Activated CD8-positive, alpha-beta memory T cell treated with anti-CD3 and anti-CD28 coated beads, Interleukin-2, amount 50 U/mL, for 24 hours (primary cell): ENCODE measurements around the gene LIMS4.
"Not testable (repeated sequence)": the region's sequence is repeated elsewhere in the genome, so short reads cannot be mapped to it uniquely, and the experiment has no call there.

ENCODE experiments used
- DNase-seq: peaks from one replicate; pipeline ENCODE4 v3.0.0-alpha.2; 2020; ENCODE audit errors: extremely low read depth

LIMS4 gene, protein sequence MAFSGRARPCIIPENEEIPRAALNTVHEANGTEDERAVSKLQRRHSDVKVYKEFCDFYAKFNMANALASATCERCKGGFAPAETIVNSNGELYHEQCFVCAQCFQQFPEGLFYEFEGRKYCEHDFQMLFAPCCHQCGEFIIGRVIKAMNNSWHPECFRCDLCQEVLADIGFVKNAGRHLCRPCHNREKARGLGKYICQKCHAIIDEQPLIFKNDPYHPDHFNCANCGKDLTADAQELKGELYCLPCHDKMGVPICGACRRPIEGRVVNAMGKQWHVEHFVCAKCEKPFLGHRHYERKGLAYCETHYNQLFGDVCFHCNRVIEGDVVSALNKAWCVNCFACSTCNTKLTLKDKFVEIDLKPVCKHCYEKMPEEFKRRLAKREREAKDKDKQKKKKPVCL

GRCh38 chr2:110472171-110473058 is at the start of gene LIMS4:
Gene LIMS4, minus strand, starts transcription at chr2:110472816. Its CDS starts 38 bp downstream, at chr2:110472778.
- DNase-seq, result not testable (repeated sequence)

DNA sequence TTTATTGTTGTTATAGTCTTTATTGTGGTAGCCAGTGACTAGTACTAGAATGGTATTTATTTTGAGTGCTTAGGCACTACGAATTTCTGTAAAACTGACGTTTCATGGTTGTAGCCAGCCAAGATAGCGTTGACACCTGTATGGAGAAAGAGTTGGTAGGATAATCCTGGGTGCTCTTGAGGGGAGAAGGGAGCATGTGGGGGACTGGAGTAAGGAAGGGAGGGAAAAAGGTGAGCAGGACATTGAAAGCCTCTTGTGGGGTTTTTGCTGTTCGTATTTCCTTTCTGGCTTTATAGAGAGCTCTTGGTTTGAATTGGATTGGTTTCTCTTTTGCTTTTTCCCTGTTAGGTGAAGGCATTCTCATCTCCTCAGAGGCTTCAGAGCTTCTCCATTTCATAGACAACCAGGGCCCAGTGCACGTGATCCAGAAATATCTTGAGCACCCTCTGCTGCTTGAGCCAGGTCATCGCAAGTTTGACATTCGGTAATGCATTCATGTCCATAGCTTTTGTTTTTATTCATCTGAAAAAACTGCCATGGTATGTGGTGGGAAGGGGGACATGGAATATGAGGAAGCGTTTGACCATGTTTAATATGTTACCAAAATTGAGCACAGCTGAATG is 27.2 kb upstream of the LIMS4 start:
- not testable (repeated sequence) for DNase-seq

GRCh38 chr2:110496027-110496426 is 23.4 kb upstream of the LIMS4 start:
- not testable (repeated sequence) for DNase-seq

DNA sequence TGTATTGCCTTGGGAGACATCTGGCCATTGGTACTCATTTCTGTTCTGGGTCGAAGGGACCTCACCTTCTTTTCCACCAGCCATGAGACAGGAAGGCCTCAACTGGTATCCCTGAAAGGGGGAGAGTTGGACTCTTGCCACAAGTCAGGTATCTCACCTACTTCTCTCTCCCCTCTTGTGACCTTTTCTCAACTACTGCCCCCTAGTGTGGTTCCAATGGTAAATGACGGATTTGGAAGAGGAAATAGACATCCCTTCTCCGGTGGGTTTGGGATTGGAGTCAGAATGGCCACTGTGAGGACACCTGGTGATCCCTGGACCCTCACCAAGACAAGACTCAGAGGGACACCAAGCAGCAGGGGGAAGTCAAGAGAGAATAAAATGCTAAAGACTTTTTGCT is 21.9 kb upstream of the LIMS4 start:
- not testable (repeated sequence) for DNase-seq

DNA sequence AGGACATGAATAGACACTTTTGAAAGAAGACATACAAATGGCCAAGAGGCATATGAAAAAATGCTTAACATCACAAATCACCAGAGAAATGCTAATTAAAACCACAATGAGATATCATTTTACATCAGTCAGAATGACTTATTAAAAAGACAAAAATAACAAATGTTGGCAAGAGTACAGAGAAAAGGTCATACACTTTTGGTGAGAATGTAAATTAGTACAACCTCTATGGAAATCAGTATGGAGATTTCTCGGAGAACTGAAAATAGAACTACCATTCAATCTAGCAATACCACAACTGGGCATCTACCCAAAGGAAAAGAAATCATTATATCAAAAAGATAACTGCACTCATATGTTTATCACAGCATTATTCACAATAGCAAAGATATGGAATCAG is 16.4 kb upstream of the LIMS4 start:
- DNase-seq, result not testable (repeated sequence)

- DNase-seq, result not testable (repeated sequence)
These were observed 10.1 kb upstream of the LIMS4 start for GRCh38 chr2:110482697-110483096.

GRCh38 chr2:110481200-110481599 is 8.6 kb upstream of the LIMS4 start:
- DNase-seq, result not testable (repeated sequence)

GRCh38 chr2:110480084-110480483 is 7.5 kb upstream of the LIMS4 start:
- not testable (repeated sequence) for DNase-seq

DNA sequence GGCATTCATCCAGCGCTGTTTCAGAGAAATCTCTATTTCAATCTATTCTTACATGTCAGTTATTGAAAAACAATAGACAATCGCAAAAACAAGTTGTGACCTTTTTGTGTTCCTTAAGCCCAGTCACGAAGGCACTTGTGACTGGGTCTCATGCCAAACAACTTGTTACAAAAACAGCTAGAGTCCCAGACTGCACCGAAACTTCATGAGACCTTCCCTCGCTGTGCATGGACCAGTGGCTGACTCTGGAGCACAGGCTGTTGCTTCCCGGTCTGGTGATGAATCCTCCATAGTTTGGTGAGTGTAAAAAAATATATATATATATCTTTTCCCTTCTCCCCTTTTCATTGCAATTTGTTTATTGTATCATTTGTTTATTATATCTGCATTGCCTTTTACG is 4.8 kb upstream of the LIMS4 start:
- not testable (repeated sequence) for DNase-seq

GRCh38 chr2:110476952-110477351 is 4.3 kb upstream of the LIMS4 start:
- DNase-seq, result not testable (repeated sequence)

GRCh38 chr2:110475627-110476359 is 3.2 kb upstream of the LIMS4 start:
- not testable (repeated sequence) for DNase-seq

DNA sequence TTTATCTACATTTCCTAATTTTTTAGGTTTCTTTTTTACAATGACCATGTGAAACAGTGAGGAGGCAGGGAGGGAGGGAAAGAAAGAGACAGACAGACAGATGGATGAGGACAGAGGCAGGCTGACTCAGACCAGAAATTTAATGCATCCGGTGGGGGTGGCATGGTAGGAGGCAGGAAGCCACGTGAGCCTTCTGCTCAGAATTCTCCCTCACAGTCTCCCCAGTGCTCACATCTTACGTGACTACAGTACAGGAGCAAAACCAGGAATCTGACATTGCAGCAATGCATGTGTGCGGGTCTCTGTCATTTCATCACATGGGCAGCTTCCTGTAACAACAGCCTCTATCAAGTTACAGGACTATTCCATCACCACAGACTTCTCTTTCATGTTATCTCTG is 2.3 kb upstream of the LIMS4 start:
- DNase-seq, result not testable (repeated sequence)

DNA sequence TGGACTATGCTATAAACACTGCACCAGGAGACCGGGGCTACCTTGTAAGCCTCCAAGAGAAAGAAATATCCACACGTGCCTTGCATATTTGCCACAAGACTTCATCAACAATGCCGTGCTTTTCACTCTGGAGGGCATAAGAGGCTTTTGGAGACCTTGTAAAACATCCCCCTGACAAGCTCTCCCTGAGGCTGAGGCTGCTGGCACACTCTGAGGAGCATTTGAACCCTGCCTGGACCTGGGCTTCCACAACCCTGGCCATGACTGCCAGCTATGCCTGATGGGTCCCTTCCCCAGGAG is 393 bp upstream of the LIMS4 start:
- DNase-seq, result not testable (repeated sequence)

GRCh38 chr2:110468921-110469320 is 3.7 kb downstream of the LIMS4 start:
- not testable (repeated sequence) for DNase-seq

DNA sequence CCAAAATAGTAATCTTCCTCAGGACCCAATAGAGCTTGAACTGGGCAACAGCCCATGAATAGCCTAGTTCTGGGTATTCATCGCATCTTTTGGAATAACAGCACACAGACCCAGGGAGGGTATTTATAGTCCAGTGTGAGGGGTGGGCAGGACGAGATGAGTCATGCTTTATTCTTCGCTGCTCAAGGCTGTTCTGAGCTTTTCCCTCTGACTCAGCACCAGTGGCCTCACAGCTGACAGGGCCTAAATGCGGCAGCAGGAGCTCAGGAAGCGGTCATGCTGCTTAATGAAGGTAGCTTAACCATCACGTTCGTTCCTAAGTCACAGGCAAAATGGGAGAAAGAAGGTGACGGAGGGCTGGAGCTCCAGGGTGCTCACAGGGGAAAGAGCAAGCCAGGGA is 7.3 kb downstream of the LIMS4 start:
- not testable (repeated sequence) for DNase-seq

GRCh38 chr2:110462458-110462857 is 10.2 kb downstream of the LIMS4 start:
- DNase-seq, result not testable (repeated sequence)

DNA sequence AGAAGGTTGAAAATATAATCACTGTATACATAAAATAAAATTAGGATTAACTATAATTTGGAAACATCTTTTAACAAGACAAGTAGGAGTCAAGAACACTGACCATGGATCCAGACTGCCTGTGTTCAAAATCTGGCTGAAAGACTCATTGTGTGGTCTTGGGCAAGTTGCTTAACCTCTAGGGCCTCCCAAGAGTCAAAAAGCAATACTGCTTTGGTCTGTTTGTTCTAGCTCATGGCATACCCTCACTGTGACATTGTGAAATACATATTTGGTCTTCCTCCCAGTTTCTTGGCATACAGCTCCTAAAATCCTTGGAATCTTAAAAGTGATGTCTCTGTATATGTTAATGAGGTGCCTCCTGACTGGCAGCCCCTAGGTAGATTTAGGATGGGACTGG is 12.3 kb downstream of the LIMS4 start:
- DNase-seq, result not testable (repeated sequence)

- DNase-seq, result not testable (repeated sequence)
These were observed 15.4 kb downstream of the LIMS4 start for GRCh38 chr2:110457214-110457590.

- DNase-seq, result not testable (repeated sequence)
These were observed 16.1 kb downstream of the LIMS4 start for GRCh38 chr2:110456291-110457213.

- DNase-seq, result not testable (repeated sequence)
These were observed 17.4 kb downstream of the LIMS4 start for GRCh38 chr2:110455080-110455670.
